Adipocyte (in vitro differentiated cells): Measurements from ENCODE around the gene GGTLC3.
"Not testable (repeated sequence)": the region's sequence is repeated elsewhere in the genome, so short reads cannot be mapped to it uniquely, and the experiment has no call there.

Source experiments
- DNase-seq: peaks from one replicate; pipeline ENCODE4 v3.0.0-alpha.2; 2015; ENCODE audit warnings: low read depth
- H3K27me3 ChIP-seq: replicated peaks from 2 replicates; pipeline ENCODE4 v1.7.0; 2013; ENCODE audit warnings: mild to moderate bottlenecking, low read length, moderate library complexity; ENCODE audit not compliant: control insufficient read depth, insufficient read depth
- H3K36me3 ChIP-seq: 2 replicates; pipeline ENCODE4 v1.7.0; 2013; ENCODE audit warnings: low read length, mild to moderate bottlenecking, moderate library complexity; ENCODE audit not compliant: control insufficient read depth, insufficient read depth, severe bottlenecking
- H3K4me1 ChIP-seq: 2 replicates; pipeline ENCODE4 v1.7.0; 2013; ENCODE audit warnings: mild to moderate bottlenecking, low read length, moderate library complexity; ENCODE audit not compliant: control insufficient read depth, insufficient read depth
- H3K4me3 ChIP-seq: 2 replicates; pipeline ENCODE4 v1.7.0; 2013; ENCODE audit warnings: mild to moderate bottlenecking, low read length, moderate library complexity
- H3K9ac ChIP-seq: 2 replicates; pipeline ENCODE4 v1.7.0; 2013; ENCODE audit warnings: mild to moderate bottlenecking, low read length, moderate library complexity
- H3K9me3 ChIP-seq: 2 replicates; pipeline ENCODE4 v1.7.0; 2013; ENCODE audit warnings: mild to moderate bottlenecking, low read length, moderate library complexity; ENCODE audit not compliant: control insufficient read depth

Gene GGTLC3

DNA sequence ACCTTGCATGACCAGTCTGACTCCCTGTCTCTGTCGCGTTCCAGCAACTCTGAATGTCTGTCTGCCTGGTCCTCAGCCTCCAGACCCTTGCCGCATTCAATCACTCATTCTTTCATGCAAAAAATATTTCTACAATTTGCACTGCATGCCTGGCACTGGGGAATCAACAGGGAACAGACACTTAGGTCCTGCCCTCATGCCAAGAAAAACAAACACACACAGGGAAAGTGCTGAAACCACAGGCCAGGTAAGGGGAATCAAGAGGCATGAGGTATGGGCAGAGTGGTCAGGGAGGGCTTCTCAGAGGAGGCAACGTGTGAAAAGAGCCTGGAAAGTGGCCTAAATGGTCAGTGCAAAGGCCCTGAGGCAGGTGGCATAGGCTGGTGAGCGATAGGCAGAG, at the start of gene GGTLC3:
GGTLC3 (minus strand) TSS at position 101 of the 400 bp plus-strand sequence. CDS start 264 bp downstream, outside the sequence.
- H3K4me1 ChIP-seq, DNase-seq, H3K4me3 ChIP-seq, H3K27me3 ChIP-seq, H3K9me3 ChIP-seq, H3K9ac ChIP-seq, H3K36me3 ChIP-seq: not testable (repeated sequence)

DNA sequence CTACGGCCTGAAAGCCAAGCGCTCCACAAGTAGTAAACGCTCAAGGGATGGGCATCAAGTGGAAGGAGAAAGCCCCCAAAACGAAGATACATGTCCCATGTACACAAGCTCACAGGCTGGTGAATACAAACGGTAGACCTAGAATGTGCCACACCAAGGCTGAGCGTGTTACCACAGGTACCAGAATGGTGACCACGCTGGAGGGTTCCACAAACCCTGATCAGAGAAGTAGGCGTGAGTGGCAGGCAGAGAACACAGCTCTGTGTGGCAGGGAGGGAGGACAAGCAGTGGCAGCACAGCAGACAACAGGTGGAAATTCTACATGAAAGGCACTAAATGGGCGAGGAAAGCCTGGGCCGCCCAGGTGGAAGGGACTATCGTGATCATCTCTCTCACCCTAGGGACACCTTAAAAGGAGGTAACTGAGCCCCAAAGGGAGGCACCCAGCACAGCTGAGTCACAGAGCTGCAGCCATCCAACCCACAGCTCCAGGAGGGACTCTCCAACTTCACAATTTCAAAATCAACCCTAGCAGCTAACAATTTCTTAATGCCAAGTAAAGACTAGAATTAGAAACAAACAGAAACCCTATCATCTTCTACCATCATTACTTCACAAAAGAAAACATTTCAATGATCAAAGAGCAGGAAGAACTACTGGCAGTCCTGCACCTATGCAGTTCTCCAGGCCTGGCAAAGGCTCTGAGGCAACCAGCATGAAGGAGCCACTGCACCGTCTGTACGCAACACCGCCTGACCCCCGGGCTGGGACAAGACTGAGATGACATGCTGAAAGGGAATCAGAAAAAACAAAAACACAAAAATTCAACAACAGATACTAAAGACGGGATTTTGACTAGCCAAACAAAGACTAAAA, 42.4 kb upstream of the GGTLC3 start:
- not testable (repeated sequence) for H3K4me1 ChIP-seq, H3K9me3 ChIP-seq, DNase-seq, H3K36me3 ChIP-seq, H3K4me3 ChIP-seq, H3K9ac ChIP-seq, H3K27me3 ChIP-seq

DNA sequence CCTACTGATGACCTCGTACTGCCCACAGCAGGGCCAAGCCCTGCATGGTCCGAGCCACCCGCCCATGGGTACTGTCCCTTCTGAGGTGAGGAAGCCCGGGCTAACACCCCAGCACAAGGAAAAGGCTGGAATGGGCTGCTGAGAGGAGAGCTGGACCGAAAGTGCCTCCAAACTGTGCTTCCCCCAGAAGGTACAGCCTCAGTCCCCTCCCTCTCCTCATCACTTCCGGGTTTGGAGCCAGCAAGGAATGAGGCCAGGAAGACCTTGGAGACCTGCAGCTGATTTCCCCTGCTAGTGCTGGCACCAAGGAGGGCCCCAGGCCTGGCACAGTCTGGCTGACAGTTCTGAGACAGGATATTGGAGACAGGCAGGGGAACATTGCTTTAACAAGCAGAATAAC, 41.0 kb upstream of the GGTLC3 start:
- DNase-seq, H3K4me3 ChIP-seq, H3K9ac ChIP-seq, H3K27me3 ChIP-seq, H3K36me3 ChIP-seq, H3K9me3 ChIP-seq, H3K4me1 ChIP-seq: not testable (repeated sequence)

DNA sequence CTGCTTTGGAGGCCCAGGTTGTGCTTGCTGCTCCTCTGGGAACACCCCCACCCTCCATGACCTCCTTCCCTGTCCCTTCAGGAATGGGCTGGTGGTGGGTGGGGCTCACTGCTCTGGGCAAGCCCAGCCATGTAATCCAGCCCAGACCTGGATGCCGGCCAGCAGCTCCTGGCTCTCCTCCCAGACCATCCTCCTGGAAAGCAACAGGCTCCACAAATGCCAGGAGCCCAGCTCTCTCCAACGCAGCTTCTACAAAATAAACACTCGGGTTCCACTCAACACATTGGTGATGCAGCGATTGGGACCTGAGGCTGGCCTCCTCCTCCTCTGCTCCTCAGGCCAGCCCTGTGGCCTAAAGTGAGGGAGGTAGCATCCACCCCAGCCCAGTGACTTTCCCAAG, 40.6 kb upstream of the GGTLC3 start:
- not testable (repeated sequence) for H3K36me3 ChIP-seq, H3K4me3 ChIP-seq, H3K4me1 ChIP-seq, H3K27me3 ChIP-seq, H3K9me3 ChIP-seq, DNase-seq, H3K9ac ChIP-seq

DNA sequence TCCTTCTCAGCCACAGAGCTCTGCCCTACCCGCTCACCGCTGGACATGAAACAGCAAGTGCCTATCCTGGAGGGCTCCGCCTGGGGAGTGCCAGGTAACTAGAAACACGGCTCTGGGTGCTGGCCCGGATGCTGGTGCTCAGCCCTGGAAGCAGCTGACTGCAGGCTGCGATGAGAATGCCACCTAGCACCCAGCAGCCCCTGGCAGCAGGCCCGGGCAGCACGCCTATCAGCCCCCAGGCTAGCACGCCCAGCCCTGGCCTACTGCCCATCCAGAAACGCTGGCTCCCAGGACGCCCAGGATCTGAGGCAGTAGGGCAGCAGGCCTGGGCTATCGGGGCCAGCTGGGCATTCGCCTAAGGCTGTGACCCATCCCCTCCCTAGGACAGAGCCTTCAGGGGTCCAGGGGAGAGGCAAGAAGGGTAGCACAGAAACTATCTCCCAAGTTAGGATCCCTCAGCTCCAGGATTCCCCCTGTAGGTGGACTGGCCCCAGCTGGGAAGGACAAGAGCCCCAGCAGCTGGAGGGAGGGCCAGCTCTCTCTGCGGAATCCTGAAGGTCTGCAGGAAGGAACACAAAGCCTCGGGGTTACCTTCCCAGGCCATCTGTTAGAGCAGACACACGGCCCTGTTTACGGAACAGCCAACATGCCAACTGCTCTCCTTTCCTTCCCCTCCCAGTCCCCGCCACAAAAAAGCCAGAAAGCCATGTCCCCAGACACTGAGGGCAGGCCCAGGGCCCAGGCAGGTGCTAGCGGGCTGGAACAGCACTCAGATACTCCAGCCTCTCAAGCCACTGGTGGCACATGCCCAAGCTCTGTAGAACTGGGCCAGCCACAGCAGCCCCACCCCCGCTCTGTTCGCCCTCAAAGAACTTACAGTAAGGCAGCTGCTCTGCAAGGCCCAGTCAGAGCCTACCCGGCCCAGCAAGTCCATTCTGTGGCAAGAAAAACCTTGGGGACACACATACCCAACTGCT, 36.6 kb upstream of the GGTLC3 start:
- not testable (repeated sequence) for DNase-seq, H3K27me3 ChIP-seq, H3K9me3 ChIP-seq, H3K9ac ChIP-seq, H3K4me1 ChIP-seq, H3K4me3 ChIP-seq, H3K36me3 ChIP-seq

DNA sequence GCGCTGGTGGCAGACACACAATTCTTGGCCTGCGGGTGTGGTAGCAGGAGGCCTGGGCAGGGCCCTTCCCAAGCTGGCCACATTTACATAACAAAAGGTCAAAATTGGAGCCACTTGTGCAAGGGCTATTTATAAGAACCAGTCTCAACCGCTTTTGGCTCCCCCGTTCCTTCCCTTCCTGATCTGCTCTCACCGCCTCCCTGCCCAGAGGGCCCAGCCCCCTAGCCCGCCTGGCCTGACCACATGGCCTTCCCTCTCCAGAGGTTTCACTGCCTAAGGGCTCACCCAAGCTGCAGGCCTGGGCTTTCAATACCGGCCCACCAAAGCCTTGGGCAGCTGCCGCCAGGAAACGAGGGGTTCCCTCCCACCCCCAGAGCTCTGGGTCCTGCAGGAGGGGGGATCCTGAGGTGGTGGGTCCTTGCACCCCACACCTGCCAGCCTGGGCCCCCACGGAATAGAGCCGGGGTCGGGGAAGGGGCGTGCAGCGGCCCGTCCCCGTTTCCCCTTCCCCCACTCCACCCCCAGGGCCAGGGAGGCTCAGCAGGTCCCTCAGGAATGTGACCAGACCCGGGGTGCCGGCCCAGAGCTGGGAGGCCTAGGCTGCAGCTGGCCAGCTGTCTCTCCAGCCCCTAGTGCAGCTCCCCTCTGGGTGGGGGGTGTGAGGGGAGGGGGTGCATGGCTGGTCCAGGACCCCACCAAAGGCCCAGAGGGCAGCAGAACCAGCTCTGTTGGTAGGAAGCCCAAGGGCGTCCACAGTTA, 35.1 kb upstream of the GGTLC3 start:
- H3K4me3 ChIP-seq, H3K27me3 ChIP-seq, H3K9ac ChIP-seq, H3K9me3 ChIP-seq, H3K36me3 ChIP-seq, H3K4me1 ChIP-seq, DNase-seq: not testable (repeated sequence)

DNA sequence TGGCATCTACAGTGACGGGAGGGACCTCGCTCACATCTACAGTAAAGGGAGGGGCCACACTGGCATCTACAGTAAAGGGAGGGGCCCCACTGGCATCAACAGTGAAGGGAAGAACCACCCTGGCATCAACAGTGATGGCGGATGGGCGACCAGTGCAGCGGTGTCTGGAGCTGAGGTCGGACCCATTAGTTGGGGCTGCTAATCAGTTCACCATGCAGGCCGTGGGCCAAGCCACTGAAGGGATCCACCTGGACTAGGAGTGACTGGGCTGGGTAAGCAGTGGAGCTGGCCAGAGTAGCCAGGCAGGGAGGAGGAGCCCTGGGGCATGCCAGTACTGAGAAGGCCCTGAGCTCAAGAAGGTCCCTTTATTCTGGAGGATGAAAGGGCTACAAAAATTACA, 33.1 kb upstream of the GGTLC3 start:
- H3K36me3 ChIP-seq, DNase-seq, H3K4me3 ChIP-seq, H3K9ac ChIP-seq, H3K9me3 ChIP-seq, H3K4me1 ChIP-seq, H3K27me3 ChIP-seq: not testable (repeated sequence)

DNA sequence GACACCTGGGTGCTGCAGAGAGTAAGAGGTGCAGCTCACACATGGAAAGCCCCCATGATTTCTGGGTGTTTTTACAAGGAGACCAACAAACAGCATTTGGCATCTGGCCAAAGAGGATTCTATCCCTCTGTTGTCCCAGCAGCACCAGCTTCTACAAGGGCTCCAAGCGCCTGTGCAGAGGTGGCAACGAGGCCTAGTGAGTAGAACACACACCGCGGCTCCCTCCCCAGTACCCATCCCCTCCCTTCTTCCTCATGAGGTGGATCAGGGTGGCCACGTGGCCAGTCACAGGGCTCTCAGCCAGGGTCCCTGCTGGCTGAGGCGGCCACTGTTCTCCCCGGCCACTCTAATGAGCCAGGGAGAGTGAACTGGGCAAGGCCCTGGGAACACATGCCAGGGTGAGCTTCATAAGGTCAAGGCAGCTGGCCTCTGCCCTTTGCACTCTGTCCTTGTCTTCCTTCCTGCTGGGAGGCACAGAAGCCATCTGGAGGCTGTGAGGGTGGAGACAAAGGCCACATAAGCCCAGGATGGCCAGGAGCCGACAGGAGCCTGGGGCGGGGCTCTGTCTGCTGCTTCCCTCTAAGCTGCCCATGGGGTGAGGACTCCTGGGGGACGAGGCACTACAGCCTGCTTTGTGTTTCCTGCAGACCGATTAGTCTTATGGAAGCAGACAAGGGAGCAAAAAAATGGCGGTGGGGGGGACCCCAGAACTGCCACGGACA, 31.7 kb upstream of the GGTLC3 start:
- H3K4me1 ChIP-seq, H3K27me3 ChIP-seq, H3K9me3 ChIP-seq, DNase-seq, H3K36me3 ChIP-seq, H3K9ac ChIP-seq, H3K4me3 ChIP-seq: not testable (repeated sequence)

DNA sequence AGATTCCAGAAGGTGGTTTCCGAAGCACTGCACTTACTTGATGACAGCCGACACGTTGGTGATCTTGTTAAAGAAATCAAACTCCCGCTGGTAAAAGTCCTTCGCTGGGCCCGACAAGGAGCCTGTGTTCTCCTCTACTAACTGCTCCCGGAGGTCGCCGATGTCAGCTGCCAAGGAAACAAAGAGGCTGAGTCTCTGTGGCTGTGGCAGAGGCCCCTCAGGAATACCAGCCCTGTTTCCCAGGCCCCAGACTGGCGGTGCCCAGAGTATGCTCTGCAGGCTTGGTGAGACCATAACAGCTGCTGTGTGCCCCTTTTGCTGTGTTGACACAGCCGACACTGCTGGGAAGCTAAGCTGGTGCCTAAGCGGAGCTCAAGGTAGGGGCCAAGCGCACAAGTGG, 26.7 kb upstream of the GGTLC3 start:
- not testable (repeated sequence) for H3K27me3 ChIP-seq, DNase-seq, H3K4me1 ChIP-seq, H3K9me3 ChIP-seq, H3K4me3 ChIP-seq, H3K36me3 ChIP-seq, H3K9ac ChIP-seq

DNA sequence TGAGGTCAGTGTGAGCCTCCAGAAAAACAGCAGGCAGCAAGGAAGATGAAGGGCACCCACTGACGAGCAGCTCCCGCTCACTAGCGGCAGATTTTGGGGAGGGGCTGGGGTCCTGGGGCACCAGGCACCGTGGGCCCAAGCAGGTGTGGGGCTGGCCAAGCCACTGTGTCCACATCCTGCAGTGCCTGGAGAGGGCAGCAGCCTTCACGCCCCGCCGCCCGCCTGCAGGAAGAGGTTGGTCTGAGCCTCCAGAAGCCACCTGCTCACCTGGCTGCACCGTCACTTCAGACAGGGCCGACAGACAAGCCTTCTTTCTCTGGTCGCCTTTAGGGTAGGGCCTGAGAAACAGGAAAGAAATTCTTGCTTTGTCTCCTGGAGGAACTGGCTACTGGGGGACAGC, 25.4 kb upstream of the GGTLC3 start:
- H3K36me3 ChIP-seq, H3K4me3 ChIP-seq, H3K27me3 ChIP-seq, DNase-seq, H3K9ac ChIP-seq, H3K9me3 ChIP-seq, H3K4me1 ChIP-seq: not testable (repeated sequence)
